GM19043 (cell line): Measurements from ENCODE around the gene DAB1.
"Not testable (repeated sequence)": the region's sequence is repeated elsewhere in the genome, so short reads cannot be mapped to it uniquely, and the experiment has no call there.

Source experiments
- ATAC-seq: cut with Tn5 transposase; IDR thresholded peaks from one replicate; pipeline ENCODE4 v1.9.1; 2021; ENCODE audit warnings: low read depth; ENCODE audit not compliant: unreplicated experiment

Gene DAB1

DNA sequence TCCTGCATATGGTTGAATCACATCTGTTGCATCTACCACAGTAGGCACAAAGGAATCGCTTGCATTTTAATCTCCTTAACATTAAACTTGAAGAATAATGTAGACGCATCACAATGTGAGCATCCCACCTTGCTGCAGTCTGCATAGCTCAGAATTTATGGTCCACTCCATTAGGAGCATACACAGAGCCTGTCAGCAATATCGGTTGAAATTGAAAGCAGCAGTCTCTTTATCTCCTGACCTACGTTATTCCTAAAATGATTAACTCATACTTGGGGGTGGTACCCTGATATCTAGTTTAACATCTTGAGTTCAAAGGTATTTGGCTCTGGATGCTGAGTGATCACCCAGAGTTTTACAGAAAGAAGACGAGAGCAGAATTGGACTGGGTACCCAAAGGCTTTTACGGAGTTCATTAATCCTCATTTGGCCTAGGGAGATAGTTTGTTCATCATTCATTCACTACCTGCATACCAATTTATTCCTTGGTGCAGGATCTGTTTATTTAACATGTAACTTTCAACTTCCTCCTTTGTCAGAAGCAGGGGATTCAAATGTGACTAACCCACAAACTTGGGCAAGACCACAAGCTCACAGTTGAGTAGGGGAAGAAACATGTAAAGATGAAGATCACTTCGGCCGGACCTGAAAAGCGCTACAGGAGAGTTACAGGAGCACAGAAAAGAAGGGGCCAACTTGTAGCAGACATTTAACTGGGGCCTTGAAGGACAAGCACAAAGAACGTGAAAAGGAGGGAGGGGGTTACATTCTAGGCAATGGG is 187.9 kb downstream of the DAB1 start:
- no peak for ATAC-seq

DNA sequence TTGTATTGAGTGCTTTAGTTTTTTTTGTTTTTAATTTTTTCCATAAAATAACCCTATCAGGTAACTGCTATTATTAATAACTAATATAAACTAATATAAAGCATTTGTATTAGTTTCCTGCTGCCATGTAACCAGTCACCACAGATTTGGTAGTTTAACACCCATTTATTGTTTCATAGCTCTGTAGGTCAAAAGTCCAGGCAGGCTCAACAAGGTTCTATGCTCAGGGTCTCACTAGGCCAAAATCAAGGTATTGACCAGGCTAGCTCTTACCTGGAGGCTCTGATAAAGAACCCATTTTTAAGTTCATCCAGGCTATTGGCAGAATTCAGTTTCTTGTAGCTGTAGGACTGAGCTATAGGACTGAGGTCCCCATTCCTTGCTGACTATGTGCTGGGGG is 189.4 kb downstream of the DAB1 start:
- ATAC-seq, result no peak

DNA sequence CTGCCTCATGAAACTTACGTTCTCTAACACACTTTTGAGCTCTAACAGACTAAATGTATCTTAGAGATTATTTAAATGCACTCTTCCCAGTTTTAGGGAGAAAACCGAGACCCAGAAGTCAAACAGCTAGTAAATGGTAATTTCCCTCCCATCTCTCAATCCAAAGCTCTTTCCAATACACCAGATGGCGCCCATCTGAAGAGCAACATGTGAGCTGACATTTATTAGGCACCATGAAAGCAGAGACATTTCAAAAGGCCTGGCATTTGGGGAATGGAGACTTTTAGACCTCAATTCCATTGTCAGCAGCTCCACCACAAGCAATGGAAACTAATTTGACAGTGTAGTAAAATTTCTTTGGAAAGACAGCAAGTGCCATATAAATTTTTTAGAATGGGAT is 191.4 kb downstream of the DAB1 start:
- no peak for ATAC-seq

DNA sequence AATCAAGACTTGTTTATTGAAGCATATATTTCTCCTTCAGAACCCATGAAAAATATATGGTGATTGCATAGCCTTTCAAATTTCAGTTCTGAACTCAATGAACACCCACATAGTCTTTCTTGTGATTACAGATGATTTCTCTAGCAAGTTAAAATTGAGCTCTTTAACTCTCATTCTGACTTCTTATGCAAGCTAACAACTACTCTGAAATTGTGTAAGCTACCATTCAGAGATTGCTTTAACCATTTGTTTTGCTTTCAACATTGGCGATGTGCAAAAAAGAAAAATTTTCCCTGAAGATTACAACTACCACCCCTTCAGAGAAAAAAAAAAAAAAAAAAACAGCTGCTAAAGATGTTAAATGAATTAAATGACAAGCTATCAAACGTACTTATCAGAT is 193.9 kb downstream of the DAB1 start:
- no peak for ATAC-seq

DNA sequence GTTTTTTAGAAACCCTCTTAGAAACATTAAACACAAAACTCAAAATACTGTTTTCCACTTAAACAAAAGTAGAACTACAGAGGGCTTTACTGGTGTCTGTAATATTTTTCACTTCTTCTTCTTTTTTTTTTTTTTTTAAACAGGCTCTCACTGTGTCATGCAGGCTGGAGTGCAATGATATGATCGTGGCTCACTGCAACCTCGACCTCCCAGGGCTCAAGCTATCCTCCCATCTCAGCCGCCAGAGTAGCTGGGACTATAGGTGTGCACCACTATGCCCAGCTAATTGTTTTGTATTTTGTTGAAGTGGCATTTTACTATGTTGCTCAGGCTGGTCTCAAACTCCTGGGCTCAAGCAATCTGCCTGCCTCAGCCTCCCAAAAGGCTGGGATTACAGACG is 194.8 kb downstream of the DAB1 start:
- ATAC-seq, result no peak

DNA sequence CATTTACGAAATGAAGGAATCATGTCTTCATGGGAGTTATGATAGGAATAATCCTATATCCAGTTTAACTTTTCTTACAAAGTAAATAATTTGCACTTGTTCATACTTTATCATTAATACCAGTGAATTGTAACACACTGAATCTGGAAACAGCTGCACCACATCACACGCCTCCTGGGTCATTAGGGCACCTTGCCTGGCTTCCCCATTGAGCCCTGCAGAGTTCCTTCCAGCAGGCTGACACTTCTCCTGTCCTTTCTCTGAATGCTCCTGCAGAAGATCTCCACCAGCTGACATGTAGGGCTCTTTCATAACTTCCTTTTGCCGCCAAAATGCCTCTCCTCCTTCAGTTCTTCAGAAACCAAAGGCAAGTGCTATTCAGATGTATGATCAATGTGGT is 201.1 kb downstream of the DAB1 start:
- ATAC-seq, result no peak

DNA sequence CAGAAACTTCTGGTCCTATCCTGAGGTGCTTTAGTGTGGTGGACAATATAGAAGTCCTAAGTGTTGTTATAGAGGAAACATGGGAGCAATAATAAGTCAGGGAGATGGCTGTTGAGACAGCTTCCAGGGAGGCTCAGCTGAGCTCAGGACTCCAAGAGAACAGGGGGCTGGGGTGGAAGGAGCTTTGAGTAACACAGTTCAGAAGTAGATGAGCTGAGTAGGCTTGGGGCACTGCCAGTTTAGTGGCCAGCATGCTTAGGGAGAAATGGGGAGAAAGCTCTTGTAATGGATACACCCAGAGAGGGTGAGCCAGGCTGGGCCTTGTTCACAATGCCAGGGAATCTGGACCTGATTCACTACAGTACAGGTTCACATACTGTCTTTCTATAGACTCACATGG is 201.6 kb downstream of the DAB1 start:
- no peak for ATAC-seq

DNA sequence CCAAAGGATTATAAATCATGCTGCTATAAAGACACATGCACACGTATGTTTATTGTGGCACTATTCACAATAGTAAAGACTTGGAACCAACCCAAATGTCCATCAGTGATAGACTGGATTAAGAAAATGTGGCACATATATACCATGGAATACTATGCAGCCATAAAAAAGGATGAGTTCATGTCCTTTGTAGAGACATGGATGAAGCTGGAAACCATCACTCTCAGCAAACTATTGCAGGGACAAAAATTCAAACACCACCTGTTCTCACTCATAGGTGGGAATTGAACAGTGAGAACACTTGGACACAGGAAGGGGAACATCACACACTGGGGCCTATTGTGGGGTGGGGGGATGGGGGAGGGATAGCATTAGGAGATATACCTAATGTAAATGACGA is 203.0 kb downstream of the DAB1 start:
- ATAC-seq, result not testable (repeated sequence)

DNA sequence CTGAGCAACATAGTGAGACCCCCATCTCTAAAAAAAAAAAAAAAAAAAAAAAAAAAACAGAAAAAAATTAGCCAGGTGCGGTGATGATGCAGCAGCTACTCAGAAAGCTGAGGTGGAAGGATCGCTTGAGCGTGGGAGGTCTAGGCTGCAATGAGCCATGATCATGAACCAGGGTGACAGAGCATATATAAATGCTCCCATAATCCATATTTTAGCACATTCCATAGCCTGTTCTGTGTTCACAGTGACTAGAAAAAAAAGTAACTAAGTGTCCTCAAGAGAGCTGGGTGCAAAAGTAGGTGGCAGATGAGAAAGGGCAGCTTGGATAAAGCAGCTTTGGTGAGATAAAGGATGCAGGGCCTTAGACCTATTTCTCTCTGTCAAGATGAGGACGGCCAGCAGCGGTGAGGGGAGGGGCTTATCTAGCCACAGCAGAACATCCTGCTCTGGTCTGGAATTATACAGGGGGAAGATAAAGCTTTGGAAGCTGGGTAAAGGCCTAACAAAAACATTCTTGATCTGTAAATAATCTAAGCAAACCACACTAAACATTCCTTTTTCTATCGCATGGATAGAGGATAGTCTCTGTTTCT is 205.3 kb downstream of the DAB1 start:
- ATAC-seq, result no peak

DNA sequence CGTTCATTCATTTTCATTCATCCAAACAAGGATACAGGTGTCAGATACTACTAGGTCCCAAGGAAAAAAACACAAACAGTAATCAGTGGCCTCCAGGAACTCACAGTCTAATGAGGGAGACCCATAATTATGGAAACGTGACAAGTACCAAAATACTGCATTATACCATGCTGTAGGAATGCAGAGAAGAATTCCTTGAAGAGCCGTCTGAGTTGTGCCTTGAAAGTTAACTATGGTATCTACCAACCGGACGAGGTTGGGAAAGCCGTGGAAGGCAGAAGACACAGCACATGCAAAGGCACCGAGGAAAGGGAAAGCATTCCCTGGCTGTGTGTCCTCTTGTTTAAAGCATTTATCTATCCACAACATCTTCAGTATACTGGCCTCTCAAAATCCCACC is 206.0 kb downstream of the DAB1 start:
- ATAC-seq, result no peak

DNA sequence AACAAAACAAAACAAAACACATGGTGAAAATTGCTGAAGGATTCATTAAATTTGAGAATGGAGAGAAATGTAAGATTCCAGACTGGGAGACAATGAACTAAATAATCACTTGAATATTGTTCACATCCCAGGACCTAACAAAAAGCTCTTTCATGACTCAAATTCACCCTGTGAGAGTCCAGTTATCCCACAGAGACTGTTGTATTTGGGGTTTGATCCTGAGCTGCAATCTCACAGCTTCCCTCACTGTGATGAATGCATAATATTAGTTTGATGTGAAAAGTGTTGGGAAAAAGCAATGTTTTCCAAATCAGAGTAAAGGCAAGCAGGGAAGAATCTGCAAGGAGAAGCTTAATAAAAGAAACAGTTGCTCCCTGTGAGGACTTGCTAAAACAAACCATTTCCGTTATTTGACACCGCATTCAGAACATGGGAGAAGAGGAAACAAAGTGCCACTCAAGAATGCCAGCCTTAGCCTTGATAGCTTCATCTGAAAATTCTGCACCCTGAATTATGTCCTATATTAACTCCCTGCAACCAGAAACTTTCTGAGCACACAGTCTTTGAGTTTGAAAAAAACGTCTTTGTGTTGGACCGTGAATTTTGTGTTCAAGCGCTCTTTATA is 208.8 kb downstream of the DAB1 start:
- no peak for ATAC-seq

DNA sequence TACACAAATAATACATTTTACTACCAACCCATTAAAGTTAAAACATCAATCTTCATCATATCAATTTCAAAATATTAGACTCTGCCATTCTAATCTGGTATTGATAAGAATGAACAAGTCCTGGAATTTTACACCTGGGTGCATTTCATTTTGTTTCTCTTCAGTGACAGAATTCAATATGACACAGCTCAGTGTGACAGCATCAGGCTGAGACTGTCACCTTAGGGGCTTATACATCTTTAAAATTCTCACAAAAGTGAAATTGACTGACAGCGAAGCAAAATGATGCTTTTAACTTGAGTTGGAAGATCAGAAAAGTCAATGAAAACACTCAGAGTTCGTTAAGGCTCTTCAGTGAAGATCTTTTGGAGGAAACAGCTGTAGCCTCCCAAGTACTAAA is 213.0 kb downstream of the DAB1 start:
- no peak for ATAC-seq

DNA sequence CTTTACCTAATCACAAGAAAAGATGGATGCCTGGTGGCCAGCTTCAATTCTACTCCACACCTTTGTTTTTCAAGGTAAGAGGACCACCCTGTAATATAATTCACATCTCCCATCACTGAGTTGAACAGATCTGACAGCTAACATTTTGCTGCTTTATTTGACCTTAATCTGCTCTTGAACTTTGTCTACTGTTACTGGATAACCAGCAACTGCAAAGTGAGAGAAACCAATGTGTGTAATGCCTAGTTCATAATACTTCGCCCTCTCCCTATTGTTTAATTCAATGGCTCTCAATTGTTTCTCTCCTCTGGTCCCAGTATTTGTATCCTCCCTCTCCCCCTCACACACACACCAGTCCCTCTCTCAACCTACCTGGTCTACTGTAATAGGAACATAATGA is 214.4 kb downstream of the DAB1 start:
- no peak for ATAC-seq

DNA sequence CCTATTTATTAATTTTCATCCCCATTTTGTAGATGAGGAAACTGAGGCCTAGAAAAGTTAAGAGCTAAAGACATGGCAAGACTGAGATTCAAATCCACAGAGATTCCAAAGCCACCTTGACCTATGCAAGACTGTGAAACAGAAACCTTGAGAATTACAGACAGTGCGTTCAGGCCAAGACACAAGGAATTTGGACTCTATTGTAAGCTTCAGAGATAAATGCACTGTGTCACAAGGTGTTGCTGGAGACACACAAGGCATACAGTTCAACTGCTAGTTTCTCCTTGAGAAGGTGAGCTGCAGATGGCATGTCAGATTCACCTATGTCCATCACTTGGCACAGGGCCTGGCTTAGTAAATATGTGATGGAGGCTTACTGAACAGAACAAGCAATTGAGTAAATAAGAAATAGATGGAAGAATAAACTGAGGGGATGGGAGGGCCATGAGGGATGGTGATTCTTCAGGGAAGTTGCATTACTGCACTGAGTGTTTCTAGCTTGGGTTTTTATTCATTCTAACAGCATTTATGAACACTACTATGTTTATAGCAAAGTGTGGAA is 215.0 kb downstream of the DAB1 start:
- ATAC-seq, result no peak

DNA sequence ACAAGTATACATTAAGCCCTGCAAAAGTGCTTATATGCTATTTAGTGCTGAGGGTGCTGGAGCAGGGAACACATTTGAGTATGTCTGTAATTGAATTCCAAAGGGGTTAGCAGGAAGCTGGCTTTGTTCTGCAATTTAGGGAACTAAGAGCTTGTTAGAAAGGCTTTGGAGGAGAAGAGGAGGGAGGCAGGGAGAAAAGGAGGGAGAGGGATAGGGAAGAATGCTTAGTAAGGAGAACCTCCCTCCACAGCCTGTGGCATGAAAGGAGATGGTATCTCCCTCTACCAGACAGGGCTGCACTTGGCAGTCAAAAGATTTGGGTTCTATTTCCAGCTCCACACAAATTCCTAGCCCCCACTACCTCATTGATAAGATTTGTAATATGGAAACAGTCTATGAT is 217.8 kb downstream of the DAB1 start:
- no peak for ATAC-seq

DNA sequence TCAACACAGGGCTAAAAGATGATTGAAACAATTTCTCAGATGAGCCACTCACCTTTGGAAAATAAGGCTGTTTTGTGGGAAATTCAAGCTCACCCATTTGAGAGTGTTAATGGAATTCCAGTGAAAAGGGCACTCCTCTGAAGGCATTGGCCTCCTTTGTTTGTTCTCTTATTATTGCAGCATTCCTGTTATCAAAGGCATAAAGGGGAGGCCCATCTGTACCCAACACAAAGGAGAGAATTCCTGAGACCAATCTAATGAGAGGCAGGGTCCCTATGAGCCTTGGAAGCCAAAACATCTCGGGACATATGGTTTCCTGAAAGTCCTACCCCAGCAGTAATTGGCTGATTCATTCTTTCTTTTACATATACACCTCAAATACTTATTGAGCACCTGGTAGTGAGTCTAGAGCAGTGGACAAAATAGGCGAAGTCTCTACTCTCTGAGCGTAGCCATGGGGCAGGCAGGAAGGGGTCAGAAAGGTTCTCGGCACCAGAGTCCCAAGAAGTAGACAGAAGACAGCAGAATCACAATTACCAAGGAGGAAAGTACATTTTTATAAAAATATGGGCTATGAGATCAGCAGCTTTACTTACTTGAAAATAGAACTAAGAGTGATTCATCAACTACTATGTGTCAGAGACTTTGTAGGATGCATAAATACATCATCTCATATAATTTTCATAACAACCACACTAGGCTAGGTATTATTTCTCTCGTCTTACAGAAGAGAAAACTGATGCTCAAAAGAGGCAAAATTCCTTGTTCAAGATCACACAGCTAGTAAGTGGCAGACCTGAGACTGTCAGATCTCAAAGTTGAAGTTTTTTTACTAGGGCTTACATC is 218.7 kb downstream of the DAB1 start:
- ATAC-seq, result no peak

DNA sequence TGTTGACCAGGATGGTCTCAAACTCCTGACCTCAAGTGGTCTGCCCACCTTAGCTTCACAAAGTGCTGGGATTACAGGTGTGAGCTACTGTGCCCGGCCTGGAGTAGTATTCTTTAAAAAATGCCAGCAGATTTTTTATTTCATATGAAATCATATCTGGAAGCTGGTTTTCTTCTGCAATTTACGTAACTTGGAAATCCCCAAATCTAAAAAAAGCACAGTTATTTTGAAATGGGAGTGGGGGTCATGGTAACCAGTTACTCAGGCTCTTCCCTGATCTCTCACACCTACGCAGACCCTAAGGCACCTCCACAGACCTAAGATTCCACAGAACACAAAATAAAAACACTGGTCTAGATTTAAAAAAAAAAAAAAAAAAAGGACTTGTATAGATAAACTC is 219.8 kb downstream of the DAB1 start:
- no peak for ATAC-seq

DNA sequence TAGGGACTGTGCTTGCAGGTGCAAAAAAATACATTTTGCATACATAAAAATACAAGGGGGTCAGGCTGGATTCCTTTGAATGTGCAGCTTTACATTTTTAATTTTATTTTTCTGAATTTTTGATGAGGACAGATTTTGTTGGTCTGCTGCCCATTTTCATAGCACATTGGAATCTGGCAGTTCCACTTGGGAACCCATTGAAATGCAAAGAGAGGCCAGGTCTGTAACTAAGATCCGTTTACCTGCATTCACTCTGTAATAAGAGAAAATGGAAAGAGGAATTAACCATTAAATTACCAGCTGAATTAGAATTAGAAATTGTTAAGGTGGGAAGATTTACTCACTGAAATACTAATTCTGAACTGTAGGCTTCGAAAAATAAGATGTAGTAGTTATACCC is 221.6 kb downstream of the DAB1 start:
- no peak for ATAC-seq

DNA sequence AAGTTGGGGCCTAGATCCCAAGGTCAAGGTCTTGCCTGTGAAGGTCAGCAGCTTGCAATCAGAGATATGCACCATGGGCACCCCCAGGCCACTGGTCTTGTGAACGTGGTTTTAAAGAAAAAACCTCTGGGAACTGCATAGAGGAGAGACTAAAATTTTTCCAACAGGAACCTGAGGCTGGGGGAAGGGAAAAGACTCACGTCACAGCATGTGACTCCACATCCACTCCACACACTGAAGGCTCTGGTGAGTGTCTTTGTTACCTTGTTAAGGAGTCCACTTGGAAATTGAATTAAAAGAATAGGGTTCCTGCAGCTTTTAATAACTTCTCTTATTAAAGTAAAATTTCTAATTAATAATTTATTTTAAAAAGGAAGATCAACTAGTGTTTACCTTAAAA is 224.9 kb downstream of the DAB1 start:
- no peak for ATAC-seq

DNA sequence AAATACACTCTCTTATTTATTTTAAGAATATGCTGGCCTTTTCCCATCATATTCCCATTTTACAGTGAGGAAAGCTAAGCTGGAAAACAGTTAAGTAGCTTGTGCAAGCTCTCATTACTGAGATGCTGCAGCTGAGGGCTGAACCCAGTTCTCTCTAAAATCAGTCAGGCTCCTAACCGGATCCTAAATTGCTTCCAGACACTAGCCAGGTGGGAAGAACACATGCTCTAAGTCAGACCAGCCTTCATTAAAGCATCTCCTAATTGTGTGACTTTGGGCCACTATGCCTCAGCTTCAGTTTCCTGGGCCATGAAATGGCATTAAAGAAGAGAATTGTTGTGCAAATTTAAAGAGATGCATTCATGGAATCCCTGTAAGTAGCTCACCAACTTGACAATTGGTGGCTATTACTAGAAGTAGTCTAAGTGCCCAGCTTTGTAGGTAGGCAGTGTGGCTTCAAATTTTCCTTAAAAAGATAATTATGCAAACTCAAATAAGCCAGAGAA is 228.4 kb downstream of the DAB1 start:
- no peak for ATAC-seq

DNA sequence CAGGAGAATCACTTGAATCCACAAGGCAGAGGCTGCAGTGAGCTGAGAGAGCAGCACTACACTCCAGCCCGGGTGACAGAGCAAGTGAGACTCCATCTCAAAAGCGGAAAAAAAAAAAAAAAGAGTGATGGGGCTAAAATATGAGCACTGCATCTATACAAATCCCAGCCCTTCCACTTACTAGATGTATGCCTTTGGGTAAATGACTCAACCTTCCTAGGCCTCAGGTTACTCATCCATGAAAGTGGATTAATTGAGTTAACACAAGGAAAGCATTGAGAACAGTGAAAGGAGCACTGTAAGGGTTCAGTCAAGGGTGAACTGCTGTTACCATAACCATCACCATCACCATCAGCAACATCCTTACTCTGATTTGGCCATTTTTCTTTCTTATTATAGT is 231.6 kb downstream of the DAB1 start:
- ATAC-seq, result no peak
